K562 (cell line): Measurements from ENCODE around the gene FAM180B.
A peak's percentile ranks its signal among the peaks of the same experiment; 100 is the strongest.

Experiments used
- AFF1 ChIP-seq, 2 experiments: fragments of 450-650 bp; IDR thresholded peaks; 2 replicates each; pipeline ENCODE4 v1.6.1; 2018; ENCODE audit warnings: mild to moderate bottlenecking in 2 of 2, low read depth in 1 of 2; ENCODE audit not compliant: partially characterized antibody in 2 of 2
- FOS ChIP-seq: IDR thresholded peaks from 3 replicates; pipeline ENCODE4 v1.6.1; 2011; ENCODE audit not compliant: insufficient read length; ENCODE audit errors: extremely low read depth
- FOXA1 ChIP-seq: fragments of 450-650 bp; IDR thresholded peaks from 2 replicates; pipeline ENCODE4 v1.6.1; 2016; ENCODE audit warnings: mild to moderate bottlenecking, borderline replicate concordance
- MAFK ChIP-seq: IDR thresholded peaks from 2 replicates; pipeline ENCODE4 v1.6.1; 2011; ENCODE audit warnings: low read length, improper control_type of control experiment
- SOX6 ChIP-seq: fragments of 450-650 bp; IDR thresholded peaks from 2 replicates; pipeline ENCODE4 v1.6.1; 2014; ENCODE audit warnings: mild to moderate bottlenecking
- ZNF639 ChIP-seq, 2 experiments: fragments of 200-800 bp in 1 of 2; sonication (Bioruptor generic) in 1 of 2; sonication (generic) in 1 of 2; formaldehyde crosslinking in 1 of 2; IDR thresholded peaks in 1 of 2; conservative IDR thresholded peaks in 1 of 2; 2 replicates each; pipeline versions ENCODE4 v1.5.0 to v1.6.1; 2016 to 2020; ENCODE audit warnings: missing compliant biosample characterization in 1 of 2, missing genetic modification characterization in 1 of 2, missing genetic modification reagents in 1 of 2
- TF ChIP-seq, protein P1 (sequence below), 3 experiments: IDR thresholded peaks in 2 of 3; conservative IDR thresholded peaks in 1 of 3; 2 replicates each; pipeline ENCODE4 v1.5.1; 2011 to 2012; ENCODE audit warnings: low read length in 3 of 3, mild to moderate bottlenecking in 3 of 3, control low read depth in 2 of 3, improper control_type of control experiment in 1 of 3, inconsistent platforms in 1 of 3, low read depth in 1 of 3, mixed read lengths in 1 of 3, moderate library complexity in 1 of 3; ENCODE audit not compliant: insufficient read depth in 2 of 3

- TF ChIP-seq, protein P1, sequence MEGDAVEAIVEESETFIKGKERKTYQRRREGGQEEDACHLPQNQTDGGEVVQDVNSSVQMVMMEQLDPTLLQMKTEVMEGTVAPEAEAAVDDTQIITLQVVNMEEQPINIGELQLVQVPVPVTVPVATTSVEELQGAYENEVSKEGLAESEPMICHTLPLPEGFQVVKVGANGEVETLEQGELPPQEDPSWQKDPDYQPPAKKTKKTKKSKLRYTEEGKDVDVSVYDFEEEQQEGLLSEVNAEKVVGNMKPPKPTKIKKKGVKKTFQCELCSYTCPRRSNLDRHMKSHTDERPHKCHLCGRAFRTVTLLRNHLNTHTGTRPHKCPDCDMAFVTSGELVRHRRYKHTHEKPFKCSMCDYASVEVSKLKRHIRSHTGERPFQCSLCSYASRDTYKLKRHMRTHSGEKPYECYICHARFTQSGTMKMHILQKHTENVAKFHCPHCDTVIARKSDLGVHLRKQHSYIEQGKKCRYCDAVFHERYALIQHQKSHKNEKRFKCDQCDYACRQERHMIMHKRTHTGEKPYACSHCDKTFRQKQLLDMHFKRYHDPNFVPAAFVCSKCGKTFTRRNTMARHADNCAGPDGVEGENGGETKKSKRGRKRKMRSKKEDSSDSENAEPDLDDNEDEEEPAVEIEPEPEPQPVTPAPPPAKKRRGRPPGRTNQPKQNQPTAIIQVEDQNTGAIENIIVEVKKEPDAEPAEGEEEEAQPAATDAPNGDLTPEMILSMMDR (IDR thresholded peaks at IDR 0.05 in 2 of 3, conservative IDR thresholded peaks at IDR 0.05 in 1 of 3; ENCODE audit: insufficient read depth in 2 of 3, low read depth in 1 of 3, low read length in 3 of 3) = peak; percentile 80 to 93 (median 92)
- TF ChIP-seq FOXA1 = no peak
- no peak for TF ChIP-seq FOS
- peak in 1 of 2 experiments; percentile 99; a peak in 2 of 4 replicates for TF ChIP-seq ZNF639 (CRISPR knock-in tag; conservative IDR thresholded peaks at IDR 0.05 in 1 of 2, IDR thresholded peaks at IDR 0.05 in 1 of 2)
- peak; percentile 57; the same call in 1 of the 2 replicates for TF ChIP-seq SOX6
- no peak for TF ChIP-seq AFF1 (IDR thresholded peaks at IDR 0.05; ENCODE audit: low read depth in 1 of 2, partially characterized antibody in 2 of 2)
- TF ChIP-seq MAFK = no peak
These were observed 33.7 kb upstream of the FAM180B start, which contains the start of gene CELF1 for GRCh38 chr11:47552566-47553405.
